Heart left ventricle (tissue), 11 donors: Measurements from ENCODE around the gene NPIPA2. TPM values are rescaled to one million over a fixed set of nuclear protein-coding genes. Genes with fewer than 3 reads are reported as not detected.

Experiments used
- polyA plus RNA-seq, 2 donors: library from polyadenylated mRNA; stranded (reverse); fragments of 200-250 nt; gene quantifications; one replicate each; pipeline ENCODE4 v1.2.3, GENCODE V29; 2013
- total RNA-seq, 9 donors: library from RNA; depleted of rRNA in 2 of 9; stranded (reverse); fragments of >200 nt in 2 of 9; fragmentation: NEBNext Ultra II Directional in 3 of 9; extraction: Animal tissue kit (Norgen Biotek cat#: 25700) in 3 of 9; gene quantifications; one replicate each; pipeline versions ENCODE4 v1.1.0 to v1.2.4, GENCODE V29; 2016 to 2023
- donor health status: ischemic (EF 13 %, LVEDD 7.1; RV severe dilation, severe dysfunction).
- donor health status: healthy with polysubstance abuse.
- donor health status: DM: no; HTN: yes; CAD: no.
- donor health status: DM: no; HTN: no; CAD: no.
- donor health status: ischemic (EF 25% LVEDD 5.7; RV mildly dilated, moderate dysfunction).
- donor health status: healthy.
- donor health status: DM: yes; HTN: yes; CAD: no.
- donor health status: PGD.
- donor health status: nonischemic (EF 23%, LVEDD 6.1; RV moderate dilation, normal function).

Gene NPIPA2
- total and polyA plus RNA-seq, 11 donors = 0.47 to 3.3 (median 1.5) TPM; not detected in 3

Other genes starting within 250 kb of the NPIPA2 start
- 10 to 100 TPM; 16.3 to 25.9 (median 20.3) TPM for gene PARN, start 112.3 kb upstream of the NPIPA2 start, total RNA-seq
- 10 to 100 TPM in 1 of 2 donors, 1 to 10 TPM in 1; 7.7 to 16.7 TPM for gene PARN, start 112.3 kb upstream of the NPIPA2 start, polyA plus RNA-seq
- 10 to 100 TPM; 30.0 to 47.9 (median 37.2) TPM for gene BFAR, start 109.6 kb upstream of the NPIPA2 start, total RNA-seq
- 10 to 100 TPM; 21.5 to 52.6 TPM for gene BFAR, start 109.6 kb upstream of the NPIPA2 start, polyA plus RNA-seq
- not detected for gene PLA2G10, start 48.2 kb upstream of the NPIPA2 start, total RNA-seq
- not detected for gene PLA2G10, start 48.2 kb upstream of the NPIPA2 start, polyA plus RNA-seq
- gene NPIPA3, start 39.1 kb upstream of the NPIPA2 start, total RNA-seq = 1 to 10 TPM in 2 of 9 donors, under 1 TPM in 3, not detected in 4; 0.47 to 2.2 (median 0.70) TPM
- 1 to 10 TPM in 1 of 2 donors, not detected in 1; 4.0 TPM for gene NPIPA3, start 39.1 kb upstream of the NPIPA2 start, polyA plus RNA-seq
- gene NOMO1, start 91.2 kb downstream of the NPIPA2 start, total RNA-seq = 100 to 1,000 TPM in 4 of 9 donors, 10 to 100 TPM in 5; 70.6 to 180 (median 97.3) TPM
- 10 to 100 TPM; 30.7 to 93.4 TPM for gene NOMO1, start 91.2 kb downstream of the NPIPA2 start, polyA plus RNA-seq
- 10 to 100 TPM; 24.7 to 54.2 (median 40.7) TPM for gene NPIPA1, start 194.9 kb downstream of the NPIPA2 start, total RNA-seq
- 10 to 100 TPM; 32.2 to 65.3 TPM for gene NPIPA1, start 194.9 kb downstream of the NPIPA2 start, polyA plus RNA-seq
- gene PDXDC1, start 232.5 kb downstream of the NPIPA2 start, total RNA-seq = 10 to 100 TPM; 43.4 to 80.0 (median 74.5) TPM
- 10 to 100 TPM; 19.9 to 68.9 TPM for gene PDXDC1, start 232.5 kb downstream of the NPIPA2 start, polyA plus RNA-seq